HFF-Myc (cell line): ENCODE results near the gene PLPPR5.

Source experiments
- DNase-seq: peaks from one replicate; pipeline ENCODE4 v3.0.0-alpha.2; 2011; ENCODE audit warnings: low read depth; ENCODE audit errors: extremely low read depth
- H3K4me3 ChIP-seq: replicated peaks from 2 replicates; pipeline ENCODE4 v1.5.1; 2011; ENCODE audit warnings: low read depth, mild to moderate bottlenecking, control low read depth, low read length
- CTCF ChIP-seq: IDR thresholded peaks from 2 replicates; pipeline ENCODE4 v1.5.1; 2012; ENCODE audit warnings: mild to moderate bottlenecking, low read depth, low read length, control low read depth; ENCODE audit errors: missing control alignments

PLPPR5 gene

DNA sequence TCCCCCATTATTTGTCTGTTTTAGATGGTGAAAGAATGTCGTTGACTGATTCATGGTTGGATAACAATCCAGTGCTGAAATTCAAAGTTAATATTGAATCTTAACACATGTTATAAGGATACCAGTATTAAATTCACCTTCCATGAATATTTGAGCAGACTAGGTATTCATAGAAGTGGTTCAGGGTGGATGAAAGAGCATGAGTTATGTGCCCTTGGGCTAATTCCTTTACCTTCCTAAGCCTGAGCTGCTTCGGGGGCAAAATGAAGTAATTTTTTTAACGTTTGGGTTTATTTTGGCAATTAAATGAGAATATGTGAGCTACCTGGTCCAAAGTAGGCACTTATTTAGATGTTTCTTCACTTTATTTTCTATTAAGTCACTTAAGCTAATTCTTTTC lies 2.7 kb upstream of the PLPPR5 start:
- no peak for TF ChIP-seq CTCF
- no peak overlapping the region for H3K4me3 ChIP-seq

DNA sequence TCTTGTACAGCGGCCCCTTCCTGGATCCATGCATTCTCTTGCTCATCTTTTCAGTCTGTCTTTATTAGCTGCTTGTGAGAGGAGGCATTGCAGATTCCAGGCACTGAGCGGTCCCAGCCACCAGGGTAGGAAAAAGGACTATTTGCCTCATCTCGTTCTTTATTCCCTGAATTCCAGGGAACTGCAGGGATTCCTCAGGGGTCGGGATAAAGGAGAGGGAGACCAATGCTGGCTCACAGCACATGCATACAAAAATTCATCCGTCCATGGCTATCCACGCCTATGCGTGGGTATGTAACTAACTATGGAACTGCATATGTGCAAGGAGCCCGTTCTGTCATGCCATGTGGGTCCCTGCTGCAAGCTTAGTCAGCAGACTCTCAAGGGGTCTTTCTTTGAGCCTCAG lies 879 bp upstream of the PLPPR5 start:
- no peak overlapping the region for H3K4me3 ChIP-seq
- TF ChIP-seq CTCF = no peak
- no peak for DNase-seq

More for the DNA sequence above, 2.7 kb upstream of the PLPPR5 start:
- DNase-seq = no peak

GRCh38 chr1:99004254-99004860 lies 304 bp downstream of the PLPPR5 start:
- peak overlapping the region; percentile 20 for H3K4me3 ChIP-seq
- no peak for TF ChIP-seq CTCF
- DNase-seq = no peak

- no peak for DNase-seq
- no peak for TF ChIP-seq CTCF
- peak overlapping the region; percentile 20; the same call in 1 of the 2 replicates for H3K4me3 ChIP-seq
These were observed 944 bp downstream of the PLPPR5 start for GRCh38 chr1:99003581-99004253.

- DNase-seq = no peak
- H3K4me3 ChIP-seq = no peak overlapping the region
- no peak for TF ChIP-seq CTCF
These were observed 11.8 kb downstream of the PLPPR5 start for GRCh38 chr1:98992844-98993243.

DNA sequence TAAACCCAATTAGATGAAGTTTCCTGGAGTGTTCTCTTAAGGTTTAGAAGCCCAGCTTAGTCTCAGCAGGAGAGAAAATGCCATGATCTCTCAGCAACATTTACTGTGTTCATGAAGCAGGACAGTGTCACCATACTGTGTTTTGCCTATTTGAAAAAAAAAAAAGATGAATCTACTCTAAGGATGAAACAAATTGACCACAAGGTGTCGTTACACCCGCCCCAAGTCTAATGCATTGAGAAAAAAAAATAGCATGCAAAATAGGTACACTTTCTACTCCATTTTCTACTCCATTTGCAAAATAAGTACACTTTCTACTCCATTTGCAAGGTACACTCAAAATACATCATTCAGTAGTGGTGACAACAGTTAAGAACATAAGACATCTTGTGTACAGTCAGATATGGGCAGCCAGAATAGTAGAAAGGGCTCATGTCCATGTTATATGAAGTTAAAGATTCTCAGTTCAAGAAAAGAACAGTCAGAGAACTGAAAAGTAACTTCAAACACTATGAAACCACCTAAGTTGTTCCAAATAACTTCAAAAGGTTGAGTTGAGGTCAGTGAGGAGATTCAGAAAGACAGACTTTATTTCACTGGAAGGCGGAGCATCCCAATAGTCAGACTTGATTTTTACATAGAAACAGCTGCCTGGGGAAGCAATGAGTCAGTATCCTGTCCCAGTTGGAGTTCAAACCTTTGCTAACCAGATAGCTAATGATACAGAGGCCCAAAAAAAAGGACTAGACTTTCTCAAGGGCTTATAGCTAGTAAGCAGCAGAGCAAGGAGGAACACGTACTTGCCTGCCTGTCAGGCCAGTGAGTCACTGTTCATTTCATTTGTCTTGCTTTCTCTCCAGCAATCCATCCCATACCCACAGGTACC lies 13.3 kb downstream of the PLPPR5 start:
- peak; percentile 42 for DNase-seq
- H3K4me3 ChIP-seq = no peak overlapping the region
- peak; percentile 49 for TF ChIP-seq CTCF
